Right renal cortex interstitium (tissue), 3 donors: ENCODE results near the gene SZRD1. TPM values are rescaled to one million over a fixed set of nuclear protein-coding genes. Genes with fewer than 3 reads are reported as not detected.

Source experiments
- DNase-seq, 3 donors: peaks; one replicate each; pipeline ENCODE4 v3.0.0-alpha.2; 2013; ENCODE audit warnings: low read depth in 3 of 3, low spot score in 2 of 3
- polyA plus RNA-seq, 3 donors: library from polyadenylated mRNA; unstranded; fragments of 120-200 nt; gene quantifications; one replicate each; pipeline ENCODE4 v1.2.1, GENCODE V29; 2013; ENCODE audit not compliant: insufficient read length in 3 of 3

The SZRD1 gene
- polyA plus RNA-seq, 3 donors: 100 to 111 (median 107) TPM

DNA sequence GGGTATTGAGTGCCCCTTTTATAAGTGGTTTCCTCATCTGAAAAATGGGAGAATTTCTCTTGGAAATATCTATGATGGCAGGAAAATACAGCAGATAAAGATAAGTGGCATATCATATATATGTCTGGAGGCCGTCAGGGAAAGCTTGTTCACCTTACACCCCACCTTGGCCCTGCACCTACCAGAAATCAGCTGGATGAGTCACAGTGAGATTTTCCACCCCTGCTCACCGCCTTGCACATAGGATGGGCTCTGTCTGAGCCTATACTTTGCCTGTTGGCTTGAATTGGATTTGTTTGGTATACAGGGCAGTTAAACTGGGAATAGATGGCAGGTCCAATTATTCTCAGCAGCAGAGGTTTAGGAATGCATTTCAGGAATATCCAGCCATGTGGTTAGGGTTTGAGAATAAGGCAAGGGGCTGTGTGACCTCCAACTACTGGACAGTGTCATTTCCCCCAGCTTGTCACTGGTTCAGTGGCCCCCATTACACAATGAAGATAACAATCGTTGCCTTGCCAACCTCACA is 70.0 kb downstream of the SZRD1 start, which contains the start of gene SPATA21:
Gene SPATA21, minus strand, starts transcription at position 479 of the 529 bp plus-strand sequence. CDS start 6,053 bp downstream, outside the sequence.
- DNase-seq: no peak

DNA sequence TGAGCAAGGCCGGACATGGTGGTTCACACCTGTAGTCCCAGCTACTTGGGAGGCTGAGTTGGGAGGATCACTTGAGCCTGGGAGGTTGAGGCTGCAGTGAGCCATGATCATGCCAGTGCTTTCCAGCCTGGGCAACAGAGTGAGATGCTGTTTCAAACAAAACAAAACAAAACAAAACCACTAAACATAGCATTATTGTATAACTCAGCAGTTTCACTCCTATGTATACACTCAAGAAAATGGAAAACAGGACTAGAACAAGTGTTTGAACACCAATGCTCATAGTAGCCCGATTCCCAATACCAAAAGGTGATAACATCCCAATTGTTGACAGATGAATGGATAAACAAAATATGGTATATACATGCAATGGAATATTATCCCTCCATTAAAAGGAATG is 71.5 kb downstream of the SZRD1 start:
- no peak for DNase-seq

- DNase-seq: no peak
Observed at GRCh38 chr1:16438924-16439323, 71.9 kb downstream of the SZRD1 start.

GRCh38 chr1:16440131-16440469 is 73.1 kb downstream of the SZRD1 start:
- DNase-seq: no peak

DNA sequence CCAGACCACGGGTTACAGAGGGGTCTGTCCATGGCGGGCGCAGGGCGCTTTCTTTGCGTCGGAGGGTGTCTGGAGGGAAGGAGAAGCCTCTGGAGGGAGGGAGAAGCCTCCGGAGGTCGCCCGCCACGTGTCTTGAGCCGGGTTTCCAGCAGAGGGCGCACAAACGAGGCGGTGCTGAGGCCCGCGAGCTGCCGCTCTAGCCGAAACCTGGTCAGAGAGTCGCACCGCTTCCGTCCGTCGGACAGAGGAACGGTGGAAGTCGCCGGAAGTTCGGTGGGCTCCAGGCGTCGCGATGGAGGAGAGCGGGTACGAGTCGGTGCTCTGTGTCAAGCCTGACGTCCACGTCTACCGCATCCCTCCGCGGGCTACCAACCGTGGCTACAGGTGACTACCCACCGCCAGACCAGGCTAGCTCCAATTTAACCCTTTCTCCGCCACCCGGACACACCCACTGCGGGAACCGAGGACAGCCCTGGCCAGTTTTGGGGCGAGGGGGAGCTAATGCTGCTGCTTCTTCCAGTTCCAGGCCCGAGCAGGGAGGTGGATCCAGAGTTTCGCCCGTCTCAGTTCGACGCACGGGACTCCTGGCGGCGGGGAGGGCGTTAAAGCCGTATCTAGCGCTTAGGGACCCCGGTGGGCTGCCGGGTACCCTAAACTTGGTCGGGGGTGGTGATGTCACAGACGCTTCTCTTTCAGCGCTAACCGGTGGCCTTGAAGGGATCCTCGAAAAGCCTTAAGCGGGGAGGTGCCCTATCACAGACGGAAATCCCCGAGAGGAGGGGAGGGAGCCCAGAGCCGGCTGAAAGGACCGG is 73.6 kb downstream of the SZRD1 start, which contains the start of gene NECAP2:
Gene NECAP2, plus strand, starts transcription at position 255 of the 812 bp plus-strand sequence. Its CDS starts 38 bp downstream, at position 293.
- peak; percentile 80 to 87 (median 85) for DNase-seq

GRCh38 chr1:16441282-16441665 is 74.2 kb downstream of the SZRD1 start:
- no peak for DNase-seq

DNA sequence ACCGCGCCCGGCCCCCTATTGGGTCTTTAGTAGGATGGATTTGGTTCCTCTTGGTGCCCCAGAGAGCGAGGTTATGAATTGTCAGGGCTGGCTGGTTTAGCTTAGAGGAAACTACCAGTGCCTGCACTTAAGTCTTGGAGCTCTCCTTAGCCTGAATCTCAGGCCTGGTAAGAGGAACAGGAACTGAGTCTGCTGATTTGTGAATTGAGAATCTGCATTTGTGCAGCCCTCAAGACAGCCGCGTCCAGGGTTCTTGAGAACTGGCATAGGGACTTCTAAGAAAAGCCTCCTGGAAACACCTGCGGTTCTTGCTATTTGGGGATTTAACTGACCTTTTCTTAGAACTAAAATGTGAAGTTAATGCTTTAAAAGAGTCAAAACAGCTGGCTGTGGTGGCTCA is 75.2 kb downstream of the SZRD1 start:
- no peak for DNase-seq

DNA sequence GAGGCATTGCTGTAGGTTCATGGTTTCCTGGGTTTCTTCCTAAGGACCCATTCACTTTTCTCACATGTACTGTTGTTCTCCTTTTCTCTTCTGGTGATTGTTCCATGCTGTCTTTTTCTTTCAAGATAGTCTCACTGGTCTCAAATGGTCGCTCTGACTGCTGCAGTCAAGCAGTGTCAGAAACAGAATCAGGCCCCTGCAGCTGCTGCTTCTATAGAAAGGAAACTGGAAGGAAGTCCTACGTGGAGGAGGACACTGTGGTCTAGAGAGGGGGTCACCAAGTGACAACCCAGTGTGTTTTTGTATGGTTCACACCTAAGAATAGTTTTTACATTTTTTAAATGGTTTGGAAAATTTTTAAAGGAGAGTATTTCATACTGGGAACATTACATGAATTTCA is 75.9 kb downstream of the SZRD1 start:
- no peak for DNase-seq

DNA sequence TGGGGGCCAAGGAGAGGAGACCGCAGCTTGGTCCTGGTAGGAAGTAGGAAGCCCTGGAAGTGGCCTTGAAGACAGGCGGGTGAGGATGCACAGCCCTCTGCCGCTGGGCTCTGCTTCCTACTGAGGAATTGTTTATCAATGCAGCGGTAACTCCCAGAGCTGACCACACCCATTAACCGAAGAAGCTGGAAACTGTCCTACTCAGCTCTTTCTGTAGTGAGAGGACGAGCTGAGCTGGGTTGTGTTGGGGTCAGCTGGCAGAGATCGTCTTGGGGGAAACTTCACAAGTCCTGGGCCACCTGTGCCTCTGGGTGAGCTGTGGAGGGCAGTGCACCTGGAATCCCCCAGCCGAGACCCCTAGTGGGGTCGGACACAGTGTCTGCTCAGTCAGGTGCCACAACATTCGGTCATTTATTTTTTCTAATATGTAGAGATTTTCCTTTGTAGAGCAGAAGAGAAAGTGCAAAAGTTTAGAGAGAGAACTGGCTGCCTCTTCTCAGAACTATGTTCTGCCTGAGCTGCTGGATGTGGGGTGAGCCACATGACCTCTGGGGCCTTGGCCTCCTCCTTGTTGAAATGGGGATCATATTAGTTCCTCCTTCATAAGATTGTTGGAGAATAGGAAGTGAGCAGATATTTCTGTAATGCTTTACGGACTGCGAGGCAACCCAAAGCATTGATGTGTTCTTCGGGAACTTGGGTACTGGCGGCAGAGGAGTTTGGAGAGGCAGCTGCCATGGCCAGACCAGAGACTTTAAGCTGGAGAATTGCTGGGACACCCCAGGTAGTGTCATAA is 77.1 kb downstream of the SZRD1 start:
- no peak for DNase-seq

DNA sequence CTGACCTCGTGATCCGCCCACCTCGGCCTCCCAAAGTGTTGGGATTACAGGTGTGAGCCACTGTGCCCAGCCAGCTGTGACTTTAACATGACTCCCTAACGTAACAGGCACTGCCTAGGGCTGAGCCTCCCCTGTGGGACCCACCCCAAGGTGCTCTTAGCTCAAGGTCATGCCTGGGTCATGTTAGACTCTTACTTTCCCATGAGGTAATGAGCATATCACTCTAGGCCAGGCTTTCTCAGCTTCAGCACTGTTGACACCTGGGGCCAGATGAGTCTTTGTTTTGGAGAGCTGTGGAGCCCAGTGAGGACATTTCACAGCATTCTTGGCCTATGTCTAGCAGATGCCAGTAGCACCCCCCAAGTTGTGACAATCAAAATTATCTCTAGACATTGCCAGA is 78.0 kb downstream of the SZRD1 start:
- no peak for DNase-seq

GRCh38 chr1:16446116-16446515 is 79.1 kb downstream of the SZRD1 start:
- DNase-seq: no peak

GRCh38 chr1:16447641-16448040 is 80.6 kb downstream of the SZRD1 start:
- DNase-seq: no peak

Other genes with a start within 250 kb of the SZRD1 start
- 10 to 100 TPM; 11.9 to 18.4 (median 17.4) TPM for gene EPHA2, start 211.2 kb upstream of the SZRD1 start, polyA plus RNA-seq
- gene ARHGEF19, start 154.6 kb upstream of the SZRD1 start, polyA plus RNA-seq: 10 to 100 TPM; 15.9 to 20.1 (median 18.9) TPM
- 1 to 10 TPM; 3.7 to 6.0 (median 5.5) TPM for gene CPLANE2, start 130.1 kb upstream of the SZRD1 start, polyA plus RNA-seq
- 10 to 100 TPM; 17.2 to 21.1 (median 19.0) TPM for gene FBXO42, start 14.8 kb upstream of the SZRD1 start, polyA plus RNA-seq
- under 1 TPM in 1 of 3 donors, not detected in 2; 0.08 TPM for gene SPATA21, start 70.2 kb downstream of the SZRD1 start, polyA plus RNA-seq
- gene NECAP2, start 73.5 kb downstream of the SZRD1 start, polyA plus RNA-seq: 10 to 100 TPM; 65.7 to 69.6 (median 67.3) TPM
- not detected for gene RNU1-1, start 147.0 kb downstream of the SZRD1 start, polyA plus RNA-seq
- 100 to 1,000 TPM in 1 of 3 donors, 10 to 100 TPM in 2; 67.7 to 126 (median 88.9) TPM for gene NBPF1, start 246.3 kb downstream of the SZRD1 start, polyA plus RNA-seq